ENCODE data around the gene HEMK1.

The HEMK1 gene

GRCh38 chr3:50612970-50613846 is 43.9 kb downstream of the HEMK1 start:
- DNase-seq (ENCODE audit: low spot score): no peak
- TF ChIP-seq CTCF (IDR thresholded peaks at IDR 0.05; ENCODE audit: extremely low read depth, missing control alignments): no peak

GRCh38 chr3:50615190-50615589 is 45.9 kb downstream of the HEMK1 start:
- no peak for TF ChIP-seq CTCF (IDR thresholded peaks at IDR 0.05; ENCODE audit: extremely low read depth, missing control alignments)
- no peak for DNase-seq (ENCODE audit: low spot score)

- DNase-seq (ENCODE audit: low spot score): peak; percentile 88
- peak; percentile 98 for TF ChIP-seq CTCF (IDR thresholded peaks at IDR 0.05; ENCODE audit: extremely low read depth, missing control alignments)
Measured at GRCh38 chr3:50616003-50616769, 46.9 kb downstream of the HEMK1 start.

- peak; percentile 96 for DNase-seq (ENCODE audit: low spot score)
- TF ChIP-seq CTCF (IDR thresholded peaks at IDR 0.05; ENCODE audit: extremely low read depth, missing control alignments): no peak
Measured at GRCh38 chr3:50616770-50617095, 47.4 kb downstream of the HEMK1 start.

DNA sequence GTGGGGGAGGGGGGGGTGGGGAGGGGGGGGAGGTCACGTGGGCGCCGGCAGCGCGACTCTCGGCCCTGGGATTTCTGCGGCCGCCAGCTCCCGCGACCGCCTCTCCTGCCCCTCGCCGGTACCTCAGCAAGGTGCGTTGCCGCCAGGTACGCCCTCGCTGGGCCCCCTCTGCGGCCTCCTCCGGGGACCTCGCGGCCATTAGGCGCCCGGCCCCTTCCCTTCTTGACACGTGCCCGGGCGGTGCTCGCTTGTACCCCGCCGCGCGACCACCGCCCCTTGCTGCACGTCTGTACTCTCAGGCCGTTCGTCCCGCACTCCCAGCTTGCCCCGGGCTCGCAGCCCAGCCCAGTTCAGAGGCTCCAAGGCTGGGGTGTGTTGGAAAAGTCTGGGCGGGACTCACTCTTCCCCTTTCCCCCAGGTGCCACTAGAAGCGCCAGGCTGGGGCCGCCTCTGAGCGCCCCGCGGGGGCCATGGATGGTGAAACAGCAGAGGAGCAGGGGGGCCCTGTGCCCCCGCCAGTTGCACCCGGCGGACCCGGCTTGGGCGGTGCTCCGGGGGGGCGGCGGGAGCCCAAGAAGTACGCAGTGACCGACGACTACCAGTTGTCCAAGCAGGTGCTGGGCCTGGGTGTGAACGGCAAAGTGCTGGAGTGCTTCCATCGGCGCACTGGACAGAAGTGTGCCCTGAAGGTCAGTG is 47.9 kb downstream of the HEMK1 start, which contains the start of gene MAPKAPK3:
Gene MAPKAPK3, plus strand, starts transcription at position 56 of the 696 bp plus-strand sequence. Its CDS starts 415 bp downstream, at position 471.
- no peak for DNase-seq (ENCODE audit: low spot score)
- TF ChIP-seq CTCF (IDR thresholded peaks at IDR 0.05; ENCODE audit: extremely low read depth, missing control alignments): no peak

DNA sequence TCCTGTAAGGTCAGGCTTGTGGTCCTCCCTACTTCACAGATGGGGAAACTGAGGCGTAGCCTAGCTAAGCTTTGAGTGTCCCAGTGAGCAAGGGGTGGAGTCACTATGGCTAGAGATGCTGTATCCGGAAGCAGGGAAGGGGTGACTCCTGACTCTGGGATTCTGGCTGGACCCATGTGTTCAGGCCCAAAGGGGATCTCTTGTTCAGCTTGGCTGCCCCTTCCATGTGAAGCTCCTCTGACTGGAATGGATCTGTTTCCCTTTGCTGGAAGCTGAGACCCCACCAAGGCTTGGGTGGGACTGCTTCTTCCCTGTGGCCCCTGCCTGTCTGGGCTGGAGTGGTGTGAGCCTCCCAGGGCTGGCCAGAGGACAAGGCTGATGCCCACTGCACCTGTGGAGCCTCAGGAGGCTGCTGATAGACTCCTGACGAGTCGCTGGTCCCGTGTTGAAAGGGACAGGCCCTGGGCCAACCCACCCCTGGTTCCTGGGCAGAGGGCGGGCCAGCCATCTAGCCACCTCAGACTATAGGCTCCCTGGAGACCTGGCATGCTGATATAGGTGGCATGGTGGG is 48.7 kb downstream of the HEMK1 start:
- TF ChIP-seq CTCF (IDR thresholded peaks at IDR 0.05; ENCODE audit: extremely low read depth, missing control alignments): no peak
- no peak for DNase-seq (ENCODE audit: low spot score)

Measured in GM20000 (cell line).